Measurements from ENCODE around the gene IL1A. TPM values are rescaled to one million over a fixed set of nuclear protein-coding genes. Genes with fewer than 3 reads are reported as not detected.
A peak's percentile ranks its signal among the peaks of the same experiment; 100 is the strongest.

Gene IL1A
- total and polyA plus RNA-seq, 9 of the 15 experiments (the other 6 are each of a cell fraction or from before 2014, with no cell fraction given), result 0.03 to 0.27 (median 0.14) TPM; not detected in 2

DNA sequence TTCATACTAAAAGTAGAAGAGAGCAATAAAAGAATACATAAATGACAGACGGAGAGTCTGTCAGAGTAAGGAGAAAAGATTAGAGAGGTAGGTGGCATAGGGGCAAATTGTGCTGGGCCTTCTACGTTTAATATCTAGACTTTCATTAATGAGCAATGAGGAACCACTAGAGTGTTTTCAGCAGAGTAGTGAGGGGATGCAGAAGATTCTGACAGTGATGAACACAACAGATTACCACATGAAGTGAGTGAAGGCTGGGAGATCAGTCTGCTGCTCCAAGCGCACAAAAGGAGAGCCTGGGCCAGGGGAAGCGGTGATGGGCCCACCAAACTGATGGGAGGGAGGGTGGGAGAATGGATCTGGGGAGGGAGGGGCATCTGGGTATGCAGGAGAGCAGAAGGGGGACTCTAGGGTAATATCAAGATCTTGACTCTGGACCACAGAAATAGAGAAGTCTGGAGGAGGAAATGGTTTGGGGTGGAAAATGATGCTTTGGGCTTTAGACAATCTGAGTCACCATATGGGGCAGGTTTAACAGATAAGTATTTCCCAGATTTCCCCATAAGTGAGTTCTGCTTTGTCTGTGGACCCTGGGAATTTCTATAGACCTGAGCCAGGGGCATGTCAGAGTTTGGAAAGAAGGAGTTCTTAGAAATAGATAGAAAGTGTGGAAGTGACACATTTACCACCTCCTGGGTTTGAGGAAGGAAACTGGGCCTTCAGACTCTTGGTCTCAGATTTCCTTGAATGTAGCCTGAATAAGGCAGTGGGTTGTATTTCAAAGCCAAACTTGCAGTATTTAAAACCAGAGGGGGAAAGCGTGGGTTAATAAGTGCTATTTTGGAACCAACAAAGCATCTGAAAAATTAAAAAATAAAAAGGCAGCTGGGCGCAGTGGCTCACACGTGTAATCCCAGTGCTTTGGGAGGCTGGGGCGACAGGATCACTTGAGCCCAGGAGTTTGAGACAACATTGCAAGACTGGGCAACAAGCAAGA is 15.0 kb upstream of the IL1A start (continued):
- TF ChIP-seq CEBPG (CRISPR knock-in tag; IDR thresholded peaks at IDR 0.05) (no peak), CEBPG (tag; conservative IDR thresholded peaks at IDR 0.05 in 1 of 2, IDR thresholded peaks at IDR 0.05 in 1 of 2) (no peak), IRF1 (CRISPR knock-in tag; IDR thresholded peaks at IDR 0.05; ENCODE audit: borderline replicate concordance) (no peak), HMGN3 (IDR thresholded peaks at IDR 0.05; ENCODE audit: borderline replicate concordance, extremely low read depth, insufficient read length, low read depth, low read length) (no peak), HIVEP1 (CRISPR knock-in tag; IDR thresholded peaks at IDR 0.05) (no peak), BCL6 (CRISPR knock-in tag; IDR thresholded peaks at IDR 0.05) (no peak), RBBP5 (IDR thresholded peaks at IDR 0.05; ENCODE audit: borderline replicate concordance, insufficient read depth, low read length, poor library complexity, severe bottlenecking) (no peak), HDAC1 (IDR thresholded peaks at IDR 0.05) (peak in 1 of 2 experiments; percentile 24; a peak in 1 of 4 replicates), ZNF507 (tag; conservative IDR thresholded peaks at IDR 0.05) (no peak), NCOA4 (IDR thresholded peaks at IDR 0.05; ENCODE audit: partially characterized antibody) (no peak), NFYB (IDR thresholded peaks at IDR 0.05; ENCODE audit: extremely low read depth, insufficient read length) (no peak), FOSL1 (tag; conservative IDR thresholded peaks at IDR 0.05) (peak; percentile 53), NFIC (IDR thresholded peaks at IDR 0.05) (no peak), CBFA2T3 (IDR thresholded peaks at IDR 0.05) (peak; percentile 22; the same call in 1 of the 2 replicates), E4F1 (CRISPR knock-in tag; IDR thresholded peaks at IDR 0.05; ENCODE audit: borderline replicate concordance) (no peak), ZNF354B (CRISPR knock-in tag; IDR thresholded peaks at IDR 0.05) (no peak)
- TF ChIP-seq, protein P1, sequence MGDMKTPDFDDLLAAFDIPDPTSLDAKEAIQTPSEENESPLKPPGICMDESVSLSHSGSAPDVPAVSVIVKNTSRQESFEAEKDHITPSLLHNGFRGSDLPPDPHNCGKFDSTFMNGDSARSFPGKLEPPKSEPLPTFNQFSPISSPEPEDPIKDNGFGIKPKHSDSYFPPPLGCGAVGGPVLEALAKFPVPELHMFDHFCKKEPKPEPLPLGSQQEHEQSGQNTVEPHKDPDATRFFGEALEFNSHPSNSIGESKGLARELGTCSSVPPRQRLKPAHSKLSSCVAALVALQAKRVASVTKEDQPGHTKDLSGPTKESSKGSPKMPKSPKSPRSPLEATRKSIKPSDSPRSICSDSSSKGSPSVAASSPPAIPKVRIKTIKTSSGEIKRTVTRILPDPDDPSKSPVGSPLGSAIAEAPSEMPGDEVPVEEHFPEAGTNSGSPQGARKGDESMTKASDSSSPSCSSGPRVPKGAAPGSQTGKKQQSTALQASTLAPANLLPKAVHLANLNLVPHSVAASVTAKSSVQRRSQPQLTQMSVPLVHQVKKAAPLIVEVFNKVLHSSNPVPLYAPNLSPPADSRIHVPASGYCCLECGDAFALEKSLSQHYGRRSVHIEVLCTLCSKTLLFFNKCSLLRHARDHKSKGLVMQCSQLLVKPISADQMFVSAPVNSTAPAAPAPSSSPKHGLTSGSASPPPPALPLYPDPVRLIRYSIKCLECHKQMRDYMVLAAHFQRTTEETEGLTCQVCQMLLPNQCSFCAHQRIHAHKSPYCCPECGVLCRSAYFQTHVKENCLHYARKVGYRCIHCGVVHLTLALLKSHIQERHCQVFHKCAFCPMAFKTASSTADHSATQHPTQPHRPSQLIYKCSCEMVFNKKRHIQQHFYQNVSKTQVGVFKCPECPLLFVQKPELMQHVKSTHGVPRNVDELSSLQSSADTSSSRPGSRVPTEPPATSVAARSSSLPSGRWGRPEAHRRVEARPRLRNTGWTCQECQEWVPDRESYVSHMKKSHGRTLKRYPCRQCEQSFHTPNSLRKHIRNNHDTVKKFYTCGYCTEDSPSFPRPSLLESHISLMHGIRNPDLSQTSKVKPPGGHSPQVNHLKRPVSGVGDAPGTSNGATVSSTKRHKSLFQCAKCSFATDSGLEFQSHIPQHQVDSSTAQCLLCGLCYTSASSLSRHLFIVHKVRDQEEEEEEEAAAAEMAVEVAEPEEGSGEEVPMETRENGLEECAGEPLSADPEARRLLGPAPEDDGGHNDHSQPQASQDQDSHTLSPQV (IDR thresholded peaks at IDR 0.05), result no peak

Data from K562 (cell line).